Ramos (cell line): ENCODE results near the gene SPEG.

Experiments used
- in situ Hi-C: fragments of 300-500 bp; cut with MboI; formaldehyde crosslinking; loops from one replicate; pipeline ENCODE4 v1.14.3; 2022; ENCODE audit warnings: low sequenced_read_pairs; ENCODE audit not compliant: unreplicated experiment

The SPEG gene

DNA sequence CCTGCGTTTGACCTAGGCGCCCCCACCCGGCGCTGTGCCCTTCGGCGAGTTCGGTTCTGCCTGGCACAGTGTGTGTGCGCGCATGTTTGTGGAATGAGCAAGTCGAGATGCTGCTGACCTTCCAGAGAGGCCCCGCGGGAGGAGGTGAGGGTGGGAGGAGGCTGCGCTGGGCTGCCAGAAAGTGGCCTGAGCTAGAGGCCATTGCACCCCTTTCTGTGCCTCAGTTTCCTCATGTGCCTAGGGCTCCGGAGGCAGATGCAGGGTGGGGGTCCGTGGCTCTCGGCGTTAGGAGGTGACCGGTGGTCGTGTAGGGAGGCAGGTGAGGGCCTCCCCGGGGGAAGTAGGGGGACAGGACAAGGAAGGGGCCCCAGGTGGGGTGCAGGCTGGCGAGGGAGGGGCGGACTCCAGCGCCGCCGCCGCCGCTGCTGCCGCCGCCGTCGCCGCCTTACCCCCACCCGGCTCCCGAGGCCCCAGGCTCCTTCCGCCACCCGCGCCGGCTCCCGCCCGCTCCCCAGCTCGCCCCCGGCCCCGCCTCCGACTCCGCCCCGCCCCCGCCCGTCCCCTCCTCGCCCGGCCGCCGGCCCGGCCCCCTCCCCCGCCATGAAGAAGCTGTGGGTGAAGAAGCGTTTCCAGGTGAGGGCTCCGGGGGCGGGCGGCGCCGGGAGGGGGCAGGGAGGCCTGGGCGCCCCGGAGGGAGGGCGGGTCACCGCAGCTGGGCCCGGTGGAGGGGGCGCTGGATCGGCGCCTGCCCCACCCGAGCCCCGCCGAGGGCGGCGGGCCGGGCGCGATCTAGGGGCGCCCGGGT, 7.0 kb downstream of the SPEG start:
- in situ Hi-C loops: no loop called here

DNA sequence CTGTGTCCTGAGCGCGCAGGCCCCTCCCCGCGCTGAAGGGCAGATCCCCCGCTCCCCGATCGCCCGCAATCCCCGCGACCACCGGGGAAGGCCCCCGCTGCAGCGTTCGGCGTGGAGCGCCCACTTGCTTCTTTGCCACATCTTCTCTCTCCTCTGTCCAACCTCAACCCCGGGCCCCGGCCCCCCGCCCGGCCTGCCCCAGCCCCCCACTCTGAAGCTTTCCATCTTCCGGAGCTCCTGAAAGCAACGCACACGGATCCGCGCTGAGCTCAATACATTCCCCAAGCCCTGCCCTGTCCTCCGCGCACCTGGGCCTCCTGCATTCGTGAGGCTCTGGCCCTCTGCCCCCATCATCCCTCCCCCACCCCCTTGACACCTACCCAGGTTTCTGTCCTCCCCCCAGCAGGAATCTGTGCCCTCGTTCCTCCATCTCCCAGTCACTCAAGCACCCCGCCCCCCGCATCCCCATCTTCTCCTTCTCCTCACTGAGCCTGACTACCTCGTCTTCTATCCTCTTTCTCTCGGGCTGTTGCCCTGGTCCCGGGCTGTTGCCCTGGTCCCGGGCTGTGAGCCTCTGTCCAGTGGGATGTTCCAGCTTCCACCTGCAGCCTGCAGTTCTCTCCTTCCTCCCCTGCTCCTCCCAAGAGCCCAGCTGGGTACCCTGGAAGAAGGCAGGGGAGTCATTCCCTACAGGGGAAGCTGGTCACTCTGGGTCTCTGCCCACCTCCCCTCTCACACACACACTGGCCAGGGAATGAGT, 7.8 kb downstream of the SPEG start:
- in situ Hi-C loops: no loop called here

DNA sequence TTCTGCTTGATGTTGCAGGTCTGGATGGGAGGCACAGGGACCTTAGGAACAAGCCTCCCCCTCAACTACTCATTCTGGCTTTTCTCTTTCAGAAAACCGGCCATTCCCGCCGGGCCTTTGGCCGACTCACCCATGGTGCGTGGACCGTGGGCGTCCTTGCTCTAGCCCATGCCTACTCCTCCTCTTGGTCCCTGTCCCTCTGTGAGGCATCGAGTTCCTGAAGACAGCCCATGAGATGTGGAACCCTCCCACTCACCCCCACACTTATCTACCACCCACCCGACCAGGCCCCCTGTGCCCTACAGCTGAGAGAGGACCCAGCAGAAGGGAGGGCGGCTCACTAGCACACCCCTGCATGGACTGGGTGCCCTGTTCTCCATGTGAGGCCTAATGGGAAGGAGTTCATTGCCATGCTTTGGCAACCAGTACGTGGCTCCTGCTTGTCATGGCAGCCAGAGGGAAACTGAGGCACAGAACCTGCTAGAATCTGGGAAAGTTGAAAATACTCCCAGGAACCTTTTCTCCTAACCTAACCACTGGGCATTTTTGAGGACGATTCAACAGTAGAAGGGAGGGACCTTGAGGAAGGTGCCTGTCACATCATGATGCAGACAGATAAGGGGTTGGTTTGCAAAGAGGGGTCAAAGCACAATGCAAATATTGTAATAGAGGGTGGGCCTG, 8.5 kb downstream of the SPEG start:
- in situ Hi-C loops: no loop called here

DNA sequence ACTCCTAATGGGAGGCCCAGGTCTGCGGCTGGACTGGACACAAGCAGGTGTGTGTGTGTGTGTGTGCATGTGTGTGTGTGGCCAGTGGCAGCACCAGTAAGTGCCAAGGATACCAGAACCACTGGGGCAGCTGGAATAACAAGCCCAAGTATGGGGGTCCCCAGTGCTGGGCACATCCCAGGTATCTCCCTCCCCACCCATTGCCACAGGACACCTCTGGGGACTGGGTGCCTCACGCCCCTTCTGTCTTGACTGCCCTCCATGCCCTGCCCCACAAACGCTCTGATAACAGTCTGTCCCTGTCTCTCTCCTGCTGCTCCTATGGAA, 9.0 kb downstream of the SPEG start:
- in situ Hi-C loops: no loop called here

DNA sequence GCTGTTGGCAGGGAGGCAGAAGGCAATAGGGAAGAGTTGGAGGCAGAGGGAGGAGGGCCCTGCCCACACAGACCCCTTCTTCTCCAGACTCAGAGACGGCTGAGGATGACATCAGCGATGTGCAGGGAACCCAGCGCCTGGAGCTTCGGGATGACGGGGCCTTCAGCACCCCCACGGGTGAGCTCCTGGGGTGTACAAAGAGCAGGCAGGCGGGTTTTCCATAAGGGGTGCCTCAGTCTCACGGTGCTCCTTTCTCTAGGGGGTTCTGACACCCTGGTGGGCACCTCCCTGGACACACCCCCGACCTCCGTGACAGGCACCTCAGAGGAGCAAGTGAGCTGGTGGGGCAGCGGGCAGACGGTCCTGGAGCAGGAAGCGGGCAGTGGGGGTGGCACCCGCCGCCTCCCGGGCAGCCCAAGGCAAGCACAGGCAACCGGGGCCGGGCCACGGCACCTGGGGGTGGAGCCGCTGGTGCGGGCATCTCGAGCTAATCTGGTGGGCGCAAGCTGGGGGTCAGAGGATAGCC, 10.0 kb downstream of the SPEG start:
- in situ Hi-C loops: no loop called here

DNA sequence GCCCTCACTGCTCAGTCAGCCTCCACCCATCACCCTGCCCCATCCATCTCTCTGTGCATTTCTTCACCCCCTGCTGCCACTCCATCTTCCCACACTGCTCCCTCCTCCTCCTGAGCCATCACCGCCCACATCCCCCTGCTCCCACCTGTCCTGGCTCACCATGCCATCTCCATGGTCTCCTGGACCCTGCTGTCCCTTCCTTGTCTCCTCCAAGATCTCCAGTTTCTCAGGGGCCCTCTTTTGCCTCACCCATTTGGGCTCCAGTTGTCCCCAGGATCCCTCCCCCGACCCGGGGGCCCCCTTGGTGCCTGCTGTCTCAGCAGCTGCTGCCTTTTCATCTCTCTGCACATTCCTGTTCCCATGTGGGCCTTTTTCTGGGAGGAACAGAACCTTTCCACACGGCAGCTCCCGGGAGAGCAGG, 10.6 kb downstream of the SPEG start:
- in situ Hi-C loops: no loop called here

DNA sequence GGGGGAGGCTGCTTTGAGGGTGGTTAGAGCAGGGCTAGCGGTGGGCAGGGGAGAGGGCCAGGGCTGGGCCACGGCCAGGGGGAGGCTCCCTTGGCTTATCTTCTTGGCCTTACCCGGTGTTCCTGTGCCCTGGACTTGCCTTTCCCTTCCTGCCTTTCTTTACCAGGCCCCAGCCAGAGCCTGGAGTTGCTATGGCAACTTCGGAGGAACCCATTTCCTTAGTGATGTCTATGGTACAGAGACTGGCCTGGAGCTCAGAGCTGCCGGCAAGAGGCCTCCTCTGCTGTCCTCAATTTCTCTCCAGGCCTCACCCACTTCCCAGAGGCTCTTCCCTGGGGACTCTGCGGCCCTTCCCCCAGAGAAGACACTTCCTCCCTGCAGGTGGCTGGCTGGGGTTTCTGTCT, 11.5 kb downstream of the SPEG start:
- in situ Hi-C loops: no loop called here

DNA sequence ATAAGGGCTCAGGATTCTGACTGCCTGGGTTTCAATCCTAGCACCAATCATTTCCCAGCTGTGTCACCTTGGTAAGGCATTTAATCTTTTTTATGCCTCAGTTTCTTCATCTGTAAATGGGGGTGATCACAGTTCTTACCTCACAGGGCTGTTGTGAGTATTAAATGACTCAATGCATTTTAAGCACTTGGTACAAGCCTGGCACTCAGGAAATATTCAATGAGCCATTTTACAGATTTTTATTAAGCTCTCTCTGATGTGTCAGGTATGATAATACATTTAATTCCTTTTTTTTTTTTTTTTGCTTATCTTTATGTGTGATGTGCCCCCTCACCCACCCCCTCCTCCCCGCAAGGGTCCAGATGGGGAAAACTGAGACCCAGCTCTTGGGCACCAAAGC, 12.0 kb downstream of the SPEG start:
- in situ Hi-C loops: no loop called here

DNA sequence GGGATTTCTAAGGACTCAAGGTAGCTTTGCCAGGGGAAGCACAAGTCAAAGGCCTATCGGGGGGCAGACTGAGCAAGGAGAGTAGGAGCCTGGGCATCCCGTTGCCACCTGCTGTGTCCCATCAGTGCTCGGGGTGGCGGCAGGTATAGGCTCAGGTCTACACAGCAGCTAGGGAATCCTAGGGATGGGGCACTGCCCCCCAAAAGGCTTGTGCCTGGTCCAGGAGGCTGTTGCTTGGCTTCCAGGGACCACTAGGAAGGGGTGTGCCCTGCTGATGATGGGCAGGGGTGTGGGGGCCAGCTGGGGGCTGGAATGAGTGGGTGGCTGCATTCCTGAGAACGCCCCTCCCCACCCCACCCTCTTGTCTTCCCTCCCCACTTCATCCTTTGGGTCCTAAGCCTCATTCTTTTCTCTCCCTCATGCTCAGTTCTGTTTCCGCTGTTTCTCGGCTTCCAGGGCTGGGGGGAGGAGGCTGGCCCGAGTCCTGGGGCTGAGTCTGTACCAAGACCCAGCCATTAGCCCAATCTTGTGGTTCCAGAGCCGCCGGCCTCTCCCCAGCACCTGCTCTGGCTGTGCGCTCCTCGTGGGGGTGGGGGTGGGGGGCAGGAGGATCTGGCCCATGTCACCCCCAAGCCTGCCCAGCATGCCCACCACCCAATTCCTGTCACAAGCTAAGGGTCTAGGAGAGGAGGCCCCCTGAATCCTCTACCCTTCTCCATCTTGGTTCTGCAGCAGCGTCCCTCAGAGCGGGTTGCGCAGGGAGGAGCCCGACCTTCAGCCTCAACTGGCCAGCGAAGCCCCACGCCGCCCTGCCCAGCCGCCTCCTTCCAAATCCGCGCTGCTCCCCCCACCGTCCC, 12.8 kb downstream of the SPEG start:
- in situ Hi-C loops: no loop called here

DNA sequence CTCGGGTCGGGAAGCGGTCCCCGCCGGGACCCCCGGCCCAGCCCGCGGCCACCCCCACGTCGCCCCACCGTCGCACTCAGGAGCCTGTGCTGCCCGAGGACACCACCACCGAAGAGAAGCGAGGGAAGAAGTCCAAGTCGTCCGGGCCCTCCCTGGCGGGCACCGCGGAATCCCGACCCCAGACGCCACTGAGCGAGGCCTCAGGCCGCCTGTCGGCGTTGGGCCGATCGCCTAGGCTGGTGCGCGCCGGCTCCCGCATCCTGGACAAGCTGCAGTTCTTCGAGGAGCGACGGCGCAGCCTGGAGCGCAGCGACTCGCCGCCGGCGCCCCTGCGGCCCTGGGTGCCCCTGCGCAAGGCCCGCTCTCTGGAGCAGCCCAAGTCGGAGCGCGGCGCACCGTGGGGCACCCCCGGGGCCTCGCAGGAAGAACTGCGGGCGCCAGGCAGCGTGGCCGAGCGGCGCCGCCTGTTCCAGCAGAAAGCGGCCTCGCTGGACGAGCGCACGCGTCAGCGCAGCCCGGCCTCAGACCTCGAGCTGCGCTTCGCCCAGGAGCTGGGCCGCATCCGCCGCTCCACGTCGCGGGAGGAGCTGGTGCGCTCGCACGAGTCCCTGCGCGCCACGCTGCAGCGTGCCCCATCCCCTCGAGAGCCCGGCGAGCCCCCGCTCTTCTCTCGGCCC, 13.6 kb downstream of the SPEG start:
- in situ Hi-C loops: no loop called here

DNA sequence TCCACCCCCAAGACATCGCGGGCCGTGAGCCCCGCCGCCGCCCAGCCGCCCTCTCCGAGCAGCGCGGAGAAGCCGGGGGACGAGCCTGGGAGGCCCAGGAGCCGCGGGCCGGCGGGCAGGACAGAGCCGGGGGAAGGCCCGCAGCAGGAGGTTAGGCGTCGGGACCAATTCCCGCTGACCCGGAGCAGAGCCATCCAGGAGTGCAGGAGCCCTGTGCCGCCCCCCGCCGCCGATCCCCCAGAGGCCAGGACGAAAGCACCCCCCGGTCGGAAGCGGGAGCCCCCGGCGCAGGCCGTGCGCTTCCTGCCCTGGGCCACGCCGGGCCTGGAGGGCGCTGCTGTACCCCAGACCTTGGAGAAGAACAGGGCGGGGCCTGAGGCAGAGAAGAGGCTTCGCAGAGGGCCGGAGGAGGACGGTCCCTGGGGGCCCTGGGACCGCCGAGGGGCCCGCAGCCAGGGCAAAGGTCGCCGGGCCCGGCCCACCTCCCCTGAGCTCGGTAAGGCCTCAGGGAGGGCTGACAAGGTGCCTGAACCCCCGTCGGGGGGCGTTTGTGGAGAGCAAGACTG, 14.2 kb downstream of the SPEG start:
- in situ Hi-C loops: no loop called here

DNA sequence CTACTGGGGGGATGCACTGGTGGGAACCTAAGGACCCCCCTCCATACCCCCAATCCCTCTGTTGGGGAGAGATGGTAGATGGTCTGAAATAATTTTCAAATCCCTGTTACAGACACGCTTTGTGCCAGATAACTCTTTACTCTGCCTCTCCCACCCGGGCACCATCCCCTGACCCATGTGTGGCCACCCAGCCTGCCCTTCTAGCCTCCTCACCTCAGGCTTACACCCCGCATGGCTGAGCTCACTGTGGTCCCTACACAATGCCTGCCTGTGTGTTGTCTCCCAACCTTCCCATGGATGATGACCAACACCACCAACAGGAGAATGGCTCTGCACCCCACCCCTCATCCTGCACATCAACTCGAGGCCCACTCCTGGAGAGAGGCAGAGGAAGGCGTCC, 15.0 kb downstream of the SPEG start:
- in situ Hi-C loops: no loop called here

DNA sequence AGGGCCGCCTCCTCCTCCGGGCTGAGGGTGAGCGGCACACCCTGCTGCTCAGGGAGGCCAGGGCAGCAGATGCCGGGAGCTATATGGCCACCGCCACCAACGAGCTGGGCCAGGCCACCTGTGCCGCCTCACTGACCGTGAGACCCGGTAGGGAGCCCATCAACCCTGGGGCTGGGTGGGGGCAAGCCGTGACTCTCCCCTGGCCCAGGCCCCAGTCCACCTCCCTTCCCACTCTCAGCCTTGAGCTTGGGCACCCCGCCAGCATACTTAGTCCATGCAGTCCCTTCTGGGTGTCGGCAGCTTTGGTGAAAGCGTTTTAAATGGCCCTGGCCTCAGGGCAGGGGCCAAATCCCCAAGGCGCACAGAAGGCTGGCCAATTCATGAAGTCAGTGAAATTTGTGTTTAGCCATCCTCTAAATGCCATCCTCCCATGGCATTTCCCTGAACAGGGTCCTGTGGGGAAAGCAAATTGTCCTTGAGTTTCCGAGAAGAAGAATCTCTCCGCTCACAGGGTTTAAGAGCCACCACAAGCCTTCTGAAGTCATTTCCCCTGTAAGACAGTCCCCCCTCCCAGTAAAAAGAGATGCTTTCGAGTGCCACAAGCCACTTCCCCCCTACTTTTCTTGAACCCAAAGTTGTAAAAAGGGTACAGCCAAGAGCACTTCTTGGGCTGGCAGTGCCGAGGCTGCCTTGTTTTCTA, 17.2 kb downstream of the SPEG start:
- in situ Hi-C loops: no loop called here

DNA sequence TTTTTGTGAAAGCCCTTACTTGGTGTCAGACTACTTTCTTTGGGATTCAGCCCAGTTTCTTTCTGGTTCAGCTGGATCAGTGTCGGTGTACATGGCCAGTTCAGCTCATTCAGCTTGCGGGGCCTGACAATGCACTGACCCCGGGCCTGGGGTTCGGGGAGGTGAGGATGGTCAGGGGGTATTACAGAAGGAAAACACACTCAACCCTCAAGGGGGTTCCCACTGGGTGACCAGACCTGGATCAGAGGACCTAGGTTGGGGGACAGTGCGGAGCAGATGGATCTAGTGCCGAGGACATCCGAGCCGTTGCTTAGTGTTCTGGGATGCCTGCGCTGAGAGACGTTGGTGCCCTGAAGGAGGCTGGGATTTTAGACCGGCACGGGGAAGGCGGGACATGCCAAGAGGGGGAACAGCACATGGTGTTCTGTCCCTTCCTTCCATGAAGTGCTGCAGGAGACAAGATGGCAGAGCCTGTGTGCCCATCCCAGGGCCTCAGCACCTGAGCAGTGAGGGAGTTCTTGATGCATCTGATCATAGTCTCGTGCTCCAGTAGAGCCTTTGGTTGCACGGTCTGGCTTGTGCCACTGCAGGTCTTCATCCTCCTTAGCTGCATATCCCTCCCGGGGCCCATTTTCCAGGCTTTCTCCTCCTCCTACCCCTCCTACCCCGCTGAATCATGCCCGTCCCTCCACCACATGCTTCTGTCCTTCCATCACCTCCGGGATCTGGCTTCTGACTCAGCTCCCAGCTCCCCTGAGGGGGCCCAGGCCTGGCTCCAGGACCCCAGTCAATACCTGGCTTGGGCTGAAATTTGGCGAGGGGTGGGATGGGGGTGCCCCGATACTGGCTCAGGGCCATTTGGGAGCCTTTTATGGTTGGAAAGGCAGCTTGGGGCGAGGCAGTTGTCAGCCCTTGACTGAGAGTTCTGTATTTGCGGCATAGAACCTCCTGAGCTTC, 18.0 kb downstream of the SPEG start:
- in situ Hi-C loops: no loop called here

DNA sequence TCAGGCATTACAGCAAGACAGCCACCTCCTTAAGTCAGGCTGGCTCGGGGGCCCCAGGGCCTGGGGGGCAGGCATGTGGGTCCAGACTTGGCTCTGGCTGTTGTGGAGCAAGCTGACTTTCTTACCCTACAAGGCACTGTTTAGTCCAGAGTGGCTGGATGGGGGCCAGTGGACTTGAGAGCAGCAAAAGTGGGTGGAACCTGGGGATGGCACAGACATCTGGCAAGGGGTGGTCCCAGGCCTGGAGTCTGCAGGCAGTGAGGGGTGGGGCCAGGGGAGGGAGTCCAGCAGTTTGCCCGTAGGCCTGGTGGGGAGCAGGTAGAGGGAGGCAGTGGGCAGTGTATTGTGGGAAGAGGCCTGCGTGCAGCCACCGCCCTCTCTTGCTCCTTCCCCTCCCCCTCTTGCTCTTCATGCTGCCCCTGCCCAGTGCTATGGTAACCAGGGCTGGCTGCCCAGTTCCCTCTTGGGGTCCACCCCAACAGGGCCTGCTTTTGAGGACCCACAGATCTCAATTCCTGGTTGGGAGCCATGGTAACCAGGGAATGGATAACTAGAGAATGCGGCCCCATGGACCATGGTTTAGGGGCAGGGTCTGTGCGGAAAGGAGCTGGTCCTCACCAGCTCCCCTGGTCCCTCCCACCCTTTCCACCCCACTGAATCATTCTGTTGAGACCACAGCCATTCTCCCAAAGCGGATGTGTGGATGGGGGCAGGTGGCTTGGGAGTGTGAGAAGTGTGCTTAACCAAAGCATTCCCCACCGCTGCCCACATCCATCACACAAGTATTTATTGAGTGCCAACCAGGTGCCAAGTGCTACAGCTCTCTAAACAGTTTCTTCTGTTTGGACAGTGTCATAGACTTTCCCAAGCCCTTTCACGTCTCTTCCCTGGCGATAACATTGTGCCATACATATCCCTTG, 19.3 kb downstream of the SPEG start:
- in situ Hi-C loops: no loop called here

DNA sequence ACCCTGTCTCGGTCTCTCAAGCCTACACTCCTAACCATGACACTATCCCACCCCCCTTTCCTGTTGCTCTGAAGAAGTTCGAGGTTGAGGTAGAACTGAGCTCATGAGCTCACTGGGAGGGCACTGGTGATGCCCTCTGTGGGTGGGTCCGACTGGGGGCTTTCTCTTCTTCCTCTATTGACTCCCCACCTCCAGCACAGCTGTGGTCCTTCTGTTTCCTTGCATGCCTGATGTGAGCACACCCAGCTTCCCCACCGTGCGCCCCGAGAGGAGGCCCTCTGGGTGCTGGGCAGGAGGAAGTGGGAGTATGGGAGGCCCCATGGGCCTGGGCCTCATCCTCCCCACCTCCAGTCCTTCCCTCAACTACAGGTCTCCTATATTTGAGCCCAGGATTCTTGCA, 20.9 kb downstream of the SPEG start:
- in situ Hi-C loops: no loop called here
